Stimulated activated memory B cell treated with anti-CD40 and anti-IgM and Interleukin-4, amounts not matched to agents 10 μg/mL and 1 μg/mL and 100 μg/mL, for 72 hours (primary cell): Measurements from ENCODE around the gene CEP250.
"Not testable (repeated sequence)": the region's sequence is repeated elsewhere in the genome, so short reads cannot be mapped to it uniquely, and the experiment has no call there.

Experiments
- ATAC-seq: fragments of 150-1000 bp; cut with Tn5 transposase; 2 replicates; pipeline ENCODE4 v1.10.0; 2021
- H3K27ac Mint-ChIP-seq: one replicate; pipeline ENCODE4 v1.8.0; 2022; ENCODE audit warnings: mild to moderate bottlenecking, mixed read lengths
- H3K27me3 Mint-ChIP-seq: one replicate; pipeline ENCODE4 v1.8.0; 2022; ENCODE audit warnings: mixed read lengths
- H3K36me3 Mint-ChIP-seq: one replicate; pipeline ENCODE4 v1.8.0; 2022; ENCODE audit warnings: mixed read lengths
- H3K4me1 Mint-ChIP-seq: one replicate; pipeline ENCODE4 v1.8.0; 2022; ENCODE audit warnings: mixed read lengths
- H3K4me3 Mint-ChIP-seq: one replicate; pipeline ENCODE4 v1.8.0; 2022; ENCODE audit warnings: mild to moderate bottlenecking, moderate library complexity, mixed read lengths
- H3K9me3 Mint-ChIP-seq: one replicate; pipeline ENCODE4 v1.8.0; 2022; ENCODE audit warnings: mixed read lengths

Gene CEP250

DNA sequence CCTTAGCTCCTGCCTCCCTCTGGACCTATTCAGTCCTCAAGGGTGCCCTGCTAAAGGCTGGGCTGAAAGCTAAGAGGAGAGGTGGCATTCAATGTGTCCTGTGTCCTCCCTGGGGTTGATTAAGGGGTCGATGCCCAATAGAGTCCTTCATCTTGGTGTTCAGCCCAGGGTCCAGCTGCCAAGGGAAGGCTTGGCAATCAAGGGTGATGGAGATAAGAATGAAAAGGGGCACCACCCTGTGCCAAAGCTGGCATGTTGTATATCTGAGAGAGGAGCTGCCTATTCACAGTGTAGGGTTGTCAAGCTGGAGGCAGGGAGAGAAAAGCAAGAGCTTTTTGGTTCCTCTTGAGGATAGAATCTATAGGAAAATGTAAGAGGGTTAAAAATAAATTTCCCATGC lies 61.7 kb downstream of the CEP250 start:
- H3K4me1 Mint-ChIP-seq = peaks cover 9% of the 10 kb centered on the region
- H3K27ac Mint-ChIP-seq = no peak overlapping the region
- ATAC-seq = no peak
- no peaks in the 10 kb centered on the region for H3K27me3 Mint-ChIP-seq
- H3K4me3 Mint-ChIP-seq = no peak overlapping the region
- peaks cover 17% of the 10 kb centered on the region for H3K36me3 Mint-ChIP-seq
- H3K9me3 Mint-ChIP-seq = no peaks in the 10 kb centered on the region

DNA sequence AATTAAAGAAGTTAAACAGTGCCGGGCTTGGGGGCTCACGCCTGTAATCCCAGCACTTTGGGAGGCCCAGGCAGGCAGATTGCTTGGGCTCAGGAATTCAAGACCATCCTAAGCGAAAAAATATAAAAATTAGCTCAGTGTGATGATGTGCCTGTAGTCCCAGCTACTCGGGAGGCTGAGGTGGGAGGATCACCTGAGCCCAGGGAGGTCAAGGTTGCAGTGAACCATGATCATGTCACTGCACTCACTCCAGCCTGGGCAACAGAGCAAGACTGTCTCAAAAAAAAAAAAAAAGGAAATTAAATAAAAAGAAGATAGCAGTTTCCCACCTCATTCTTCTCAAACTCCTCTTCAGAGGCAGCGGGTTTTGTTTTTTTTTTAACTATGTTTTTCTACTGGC lies 62.4 kb downstream of the CEP250 start:
- not testable (repeated sequence) for H3K4me1 Mint-ChIP-seq, H3K27me3 Mint-ChIP-seq, H3K4me3 Mint-ChIP-seq, H3K27ac Mint-ChIP-seq, ATAC-seq, H3K9me3 Mint-ChIP-seq
- peaks cover 12% of the 10 kb centered on the region for H3K36me3 Mint-ChIP-seq

DNA sequence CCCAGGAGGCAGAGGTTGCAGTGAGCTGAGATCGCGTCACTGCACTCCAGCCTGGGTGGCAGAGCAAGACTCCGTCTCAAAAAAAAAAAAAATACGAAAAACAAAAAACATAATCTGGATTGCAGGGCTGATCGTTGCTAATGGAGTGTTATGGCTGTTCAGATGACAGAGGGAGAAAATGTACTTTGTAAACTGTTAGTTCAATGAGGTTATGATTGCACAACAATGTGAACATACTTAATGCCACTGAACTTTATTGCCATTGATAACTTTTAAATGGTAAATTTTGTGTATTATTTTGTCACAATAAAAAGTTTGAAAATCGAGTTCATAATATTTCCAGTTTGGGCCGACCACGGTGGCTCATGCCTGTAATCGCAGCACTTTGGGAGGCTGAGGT lies 63.6 kb downstream of the CEP250 start:
- Mint-ChIP-seq H3K4me3 (no peak overlapping the region), H3K27ac (no peak overlapping the region), H3K9me3 (no peaks in the 10 kb centered on the region), H3K4me1 (peaks cover 9% of the 10 kb centered on the region), H3K36me3 (peaks cover under 1% of the 10 kb centered on the region), H3K27me3 (no peaks in the 10 kb centered on the region)
- no peak for ATAC-seq

- Mint-ChIP-seq H3K27ac (peak overlapping the region; percentile 17), H3K27me3 (no peaks in the 10 kb centered on the region), H3K4me1 (peaks cover 9% of the 10 kb centered on the region), H3K4me3 (no peak overlapping the region), H3K9me3 (no peaks in the 10 kb centered on the region), H3K36me3 (no peaks in the 10 kb centered on the region)
- no peak for ATAC-seq
Measured at GRCh38 chr20:35523298-35523888, 68.0 kb downstream of the CEP250 start.

- Mint-ChIP-seq H3K9me3 (no peaks in the 10 kb centered on the region), H3K4me1 (peaks cover 8% of the 10 kb centered on the region), H3K4me3 (no peak overlapping the region), H3K27ac (no peak overlapping the region), H3K27me3 (no peaks in the 10 kb centered on the region), H3K36me3 (no peaks in the 10 kb centered on the region)
- no peak for ATAC-seq
Measured at GRCh38 chr20:35525639-35526038, 70.2 kb downstream of the CEP250 start.

GRCh38 chr20:35527122-35527769 lies 71.8 kb downstream of the CEP250 start:
- H3K27ac Mint-ChIP-seq = no peak overlapping the region
- no peaks in the 10 kb centered on the region for H3K36me3 Mint-ChIP-seq

GRCh38 chr20:35529552-35529951 lies 74.2 kb downstream of the CEP250 start, which contains the start of gene C20orf173:
Gene C20orf173 (minus strand): TSS chr20:35529652. CDS start chr20:35529373, 279 bp downstream.
- ATAC-seq = no peak
- H3K27ac Mint-ChIP-seq = no peak within 1 kb of the TSS
- no peaks in the 10 kb centered on the region for H3K27me3 Mint-ChIP-seq
- no peaks in the 10 kb centered on the region for H3K9me3 Mint-ChIP-seq
- H3K36me3 Mint-ChIP-seq = no peaks in the 10 kb centered on the region
- H3K4me1 Mint-ChIP-seq = no peaks in the 10 kb centered on the region
- H3K4me3 Mint-ChIP-seq = no peak within 1 kb of the TSS

More at GRCh38 chr20:35527122-35527769, 71.8 kb downstream of the CEP250 start:
- Mint-ChIP-seq H3K9me3 (no peaks in the 10 kb centered on the region), H3K4me3 (no peak overlapping the region), H3K27me3 (no peaks in the 10 kb centered on the region), H3K4me1 (no peaks in the 10 kb centered on the region)
- no peak for ATAC-seq

- Mint-ChIP-seq H3K4me1 (peaks cover 16% of the 10 kb centered on the region), H3K4me3 (peak overlapping the region; percentile 57), H3K9me3 (no peaks in the 10 kb centered on the region), H3K27me3 (no peaks in the 10 kb centered on the region), H3K36me3 (peaks cover 9% of the 10 kb centered on the region), H3K27ac (peak overlapping the region; percentile 67)
- ATAC-seq = peak; percentile 73
Measured at GRCh38 chr20:35539756-35540212, 84.4 kb downstream of the CEP250 start.

GRCh38 chr20:35541118-35541782 lies 85.9 kb downstream of the CEP250 start:
- ATAC-seq = no peak
- Mint-ChIP-seq H3K4me3 (peak overlapping the region; percentile 87), H3K9me3 (no peaks in the 10 kb centered on the region), H3K27me3 (no peaks in the 10 kb centered on the region), H3K36me3 (peaks cover 9% of the 10 kb centered on the region), H3K4me1 (peaks cover 16% of the 10 kb centered on the region), H3K27ac (peak overlapping the region; percentile 76)

DNA sequence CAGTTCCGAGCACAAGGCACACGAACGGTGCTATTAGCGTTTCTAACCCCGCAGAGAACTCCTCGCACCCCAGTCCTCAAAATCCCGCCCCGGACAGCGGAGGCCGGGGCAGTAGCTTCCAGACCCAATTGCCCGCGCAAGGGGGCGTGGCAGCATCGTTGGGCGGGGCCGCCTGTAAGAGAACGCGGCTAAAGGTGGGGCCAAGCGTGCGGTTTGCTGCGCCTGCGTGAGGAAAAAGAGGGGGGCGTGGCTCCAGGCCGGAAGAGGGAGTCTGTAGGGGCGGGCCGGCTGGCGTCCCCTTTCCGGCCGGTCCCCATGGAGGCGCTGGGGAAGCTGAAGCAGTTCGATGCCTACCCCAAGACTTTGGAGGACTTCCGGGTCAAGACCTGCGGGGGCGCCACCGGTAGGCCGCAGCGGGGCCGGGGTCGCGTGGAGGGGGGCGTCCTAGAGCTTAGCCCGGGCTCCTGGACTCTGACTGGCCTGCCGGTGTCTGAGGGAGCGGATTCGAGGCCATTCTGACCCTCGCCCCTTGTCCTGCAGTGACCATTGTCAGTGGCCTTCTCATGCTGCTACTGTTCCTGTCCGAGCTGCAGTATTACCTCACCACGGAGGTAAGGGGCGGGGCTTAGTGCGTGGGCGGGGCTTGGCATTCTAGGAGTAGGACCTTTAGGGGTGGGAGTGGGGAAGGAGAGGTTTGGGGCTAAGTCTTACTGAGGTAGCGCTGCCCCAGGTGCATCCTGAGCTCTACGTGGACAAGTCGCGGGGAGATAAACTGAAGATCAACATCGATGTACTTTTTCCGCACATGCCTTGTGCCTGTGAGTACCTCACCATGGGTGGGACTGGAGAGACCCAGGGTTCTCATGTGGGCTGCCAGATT lies 86.6 kb downstream of the CEP250 start, which contains the start of gene ERGIC3:
Gene ERGIC3, plus strand, starts transcription at position 296 of the 880 bp plus-strand sequence. Its CDS starts 20 bp downstream, at position 316.
- Mint-ChIP-seq H3K36me3 (peaks cover 9% of the 10 kb centered on the region), H3K27me3 (no peaks in the 10 kb centered on the region), H3K9me3 (no peaks in the 10 kb centered on the region), H3K4me1 (peaks cover 16% of the 10 kb centered on the region), H3K4me3 (peak within 1 kb of the TSS; percentile 87), H3K27ac (peak within 1 kb of the TSS; percentile 76)
- ATAC-seq = peak; percentile 99

GRCh38 chr20:35542990-35543389 lies 87.6 kb downstream of the CEP250 start:
- Mint-ChIP-seq H3K9me3 (no peaks in the 10 kb centered on the region), H3K27me3 (no peaks in the 10 kb centered on the region), H3K27ac (peak overlapping the region; percentile 76), H3K36me3 (peaks cover 9% of the 10 kb centered on the region), H3K4me1 (peaks cover 16% of the 10 kb centered on the region), H3K4me3 (peak overlapping the region; percentile 87)
- ATAC-seq = no peak

DNA sequence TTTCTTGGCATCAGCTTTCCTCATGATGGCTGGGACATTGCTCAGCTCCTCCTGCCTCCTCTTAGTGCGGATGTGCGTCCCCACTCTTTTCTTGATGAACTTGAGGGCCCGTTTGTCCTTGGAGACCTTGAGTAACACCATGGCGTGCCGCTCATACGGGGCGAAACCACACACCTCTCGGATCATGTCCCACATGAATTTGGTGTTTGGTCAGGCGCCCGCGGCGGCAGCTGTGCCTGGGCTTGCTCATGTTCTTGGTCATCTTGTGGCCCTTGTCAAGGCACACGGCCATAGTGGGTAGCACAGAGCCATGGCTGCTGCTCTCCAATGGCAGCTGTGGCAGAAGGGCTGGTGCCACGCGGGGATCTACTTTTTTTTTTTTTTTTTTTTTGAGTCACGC lies 89.0 kb downstream of the CEP250 start:
- no peak for ATAC-seq
- Mint-ChIP-seq H3K27ac (no peak overlapping the region), H3K27me3 (no peaks in the 10 kb centered on the region), H3K36me3 (peaks cover 15% of the 10 kb centered on the region), H3K9me3 (no peaks in the 10 kb centered on the region), H3K4me3 (no peak overlapping the region), H3K4me1 (peaks cover 16% of the 10 kb centered on the region)

DNA sequence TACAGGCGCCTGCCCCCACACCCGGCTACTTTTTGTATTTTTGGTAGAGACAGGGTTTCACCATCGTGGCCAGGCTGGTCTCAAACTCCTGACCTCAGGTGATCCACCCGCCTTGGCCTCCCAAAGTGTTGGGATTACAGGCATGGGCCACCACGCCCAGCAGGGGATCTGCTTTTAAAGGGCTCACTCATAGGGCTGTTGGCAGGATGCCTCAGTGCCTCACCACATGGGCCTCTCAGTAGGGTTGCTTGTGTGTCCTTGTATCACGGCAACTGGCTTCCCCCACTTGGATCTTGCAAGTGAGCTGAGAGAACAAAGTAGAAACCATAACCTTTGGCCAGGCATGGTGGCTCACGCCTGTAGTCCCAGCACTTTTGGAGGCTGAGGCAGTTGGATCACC lies 89.5 kb downstream of the CEP250 start:
- H3K36me3 Mint-ChIP-seq = peaks cover 15% of the 10 kb centered on the region
- peaks cover 16% of the 10 kb centered on the region for H3K4me1 Mint-ChIP-seq
- H3K9me3 Mint-ChIP-seq, H3K27me3 Mint-ChIP-seq, H3K27ac Mint-ChIP-seq, ATAC-seq, H3K4me3 Mint-ChIP-seq: not testable (repeated sequence)

GRCh38 chr20:35546127-35546526 lies 90.7 kb downstream of the CEP250 start:
- no peak for ATAC-seq
- peaks cover 16% of the 10 kb centered on the region for H3K4me1 Mint-ChIP-seq
- peaks cover 15% of the 10 kb centered on the region for H3K36me3 Mint-ChIP-seq
- no peak overlapping the region for H3K27ac Mint-ChIP-seq
- H3K9me3 Mint-ChIP-seq = no peaks in the 10 kb centered on the region
- H3K27me3 Mint-ChIP-seq = no peaks in the 10 kb centered on the region
- H3K4me3 Mint-ChIP-seq = no peak overlapping the region

DNA sequence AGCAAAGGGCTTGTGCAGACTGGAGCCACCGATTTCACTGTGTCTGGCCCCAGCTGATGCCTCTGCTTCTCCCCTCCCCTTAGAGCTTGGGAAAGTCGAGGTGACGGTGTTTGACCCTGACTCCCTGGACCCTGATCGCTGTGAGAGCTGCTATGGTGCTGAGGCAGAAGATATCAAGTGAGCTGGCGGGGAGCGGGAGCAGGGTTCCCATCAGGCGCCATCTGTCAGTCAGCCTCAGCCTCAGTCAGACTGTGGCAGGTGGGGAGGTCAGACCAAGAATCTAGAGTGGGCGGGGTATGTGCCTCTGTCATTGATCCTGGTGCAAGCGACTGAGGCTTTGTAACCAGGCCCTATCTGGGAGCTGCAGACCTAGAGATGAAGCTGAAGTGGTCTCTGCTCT lies 91.9 kb downstream of the CEP250 start:
- Mint-ChIP-seq H3K9me3 (no peaks in the 10 kb centered on the region), H3K4me3 (no peak overlapping the region), H3K27me3 (no peaks in the 10 kb centered on the region), H3K4me1 (peaks cover 16% of the 10 kb centered on the region), H3K27ac (no peak overlapping the region), H3K36me3 (peaks cover 15% of the 10 kb centered on the region)
- ATAC-seq = no peak
